ENCODE data around the gene GATD1.

GATD1 gene, protein sequence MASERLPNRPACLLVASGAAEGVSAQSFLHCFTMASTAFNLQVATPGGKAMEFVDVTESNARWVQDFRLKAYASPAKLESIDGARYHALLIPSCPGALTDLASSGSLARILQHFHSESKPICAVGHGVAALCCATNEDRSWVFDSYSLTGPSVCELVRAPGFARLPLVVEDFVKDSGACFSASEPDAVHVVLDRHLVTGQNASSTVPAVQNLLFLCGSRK

DNA sequence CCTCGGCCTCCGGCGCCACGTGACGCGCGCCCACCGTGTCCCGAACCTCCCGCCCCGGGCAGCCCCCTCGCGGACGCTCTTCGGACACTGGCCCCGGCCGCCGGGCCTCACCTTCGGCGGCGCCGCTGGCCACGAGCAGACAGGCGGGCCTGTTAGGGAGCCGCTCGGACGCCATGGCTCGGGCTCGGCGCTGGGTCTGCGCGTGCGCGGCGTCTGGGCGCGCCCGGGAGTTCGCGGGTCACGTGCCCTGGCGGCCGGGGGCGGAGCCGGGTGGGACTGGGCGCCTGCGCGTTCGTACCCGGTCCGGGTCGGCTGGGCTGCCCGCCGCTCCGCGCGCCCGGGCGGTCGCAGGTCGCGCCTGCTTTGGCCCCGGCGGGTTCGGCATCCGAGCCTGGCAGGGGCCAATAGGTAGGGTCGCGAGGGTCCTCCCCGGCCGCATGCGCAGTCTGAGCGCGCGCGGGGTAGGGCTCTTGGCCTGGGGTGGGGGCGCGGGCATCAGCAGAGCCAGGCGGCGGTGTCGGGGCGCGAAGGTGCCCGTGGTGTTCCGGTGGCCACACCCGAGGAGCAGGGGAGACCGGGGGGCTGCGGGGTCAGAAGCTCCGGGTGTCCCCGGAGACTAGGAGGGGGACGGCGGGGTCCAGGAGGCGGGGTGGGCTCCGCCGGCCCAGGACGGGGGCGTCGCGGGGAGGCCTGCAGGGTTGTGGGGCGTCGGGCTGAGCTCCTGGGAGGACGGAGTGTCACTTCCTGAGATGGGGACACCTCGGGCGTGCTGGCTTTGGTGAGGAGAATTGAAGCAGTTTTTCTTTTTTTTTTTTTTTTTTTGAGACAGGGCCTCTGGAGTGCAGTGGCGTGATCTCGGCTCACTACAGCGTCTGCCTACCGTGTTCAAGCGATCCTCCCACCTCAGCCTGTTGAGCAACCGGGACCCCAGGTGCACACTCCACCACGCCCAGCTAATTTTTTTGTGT, at the start of gene GATD1:
Gene GATD1 (minus strand): TSS at position 200 of the 968 bp plus-strand sequence. CDS start 25 bp downstream, at position 175.
- DNase-seq (ENCODE audit: extremely low read depth in 1 of 2, low read depth in 1 of 2) = peak; percentile 72 to 92

DNA sequence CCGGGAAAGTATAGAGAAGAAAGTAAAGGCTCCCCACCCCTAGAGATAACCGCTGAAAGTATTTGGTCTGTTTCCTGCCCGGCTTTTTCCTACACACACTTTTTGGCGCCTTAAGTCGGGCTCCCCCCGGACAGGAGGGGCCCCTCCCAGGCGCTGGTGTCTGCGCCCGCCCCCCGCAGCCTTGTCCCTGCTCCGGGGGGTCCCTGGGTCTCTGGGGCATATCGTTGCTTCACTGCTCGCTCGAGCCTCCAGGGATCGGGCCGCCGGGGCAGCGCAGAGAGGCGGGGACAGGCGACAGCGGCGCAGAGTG, 49.5 kb upstream of the GATD1 start:
- no peak for DNase-seq (ENCODE audit: extremely low read depth in 1 of 2, low read depth in 1 of 2)

DNA sequence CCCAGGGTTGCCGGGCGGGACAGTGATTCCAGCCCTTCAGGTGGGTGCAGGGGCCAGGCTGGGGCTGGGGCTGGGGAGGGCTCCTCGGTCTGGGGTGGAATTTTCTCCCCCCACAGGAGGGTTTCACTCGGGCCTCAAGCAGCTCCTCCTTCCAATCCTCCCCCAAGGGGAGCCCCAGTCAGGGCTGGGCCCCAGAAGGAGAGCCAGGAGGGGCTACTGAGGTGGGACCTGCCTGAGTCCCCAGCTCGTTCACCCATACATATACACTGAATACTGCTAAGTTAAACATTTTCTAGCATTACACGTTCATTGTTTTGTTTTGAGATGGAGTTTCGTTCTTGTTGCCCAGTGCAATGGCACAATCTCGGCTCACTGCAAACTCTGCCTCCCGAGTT, 48.9 kb upstream of the GATD1 start:
- DNase-seq (ENCODE audit: extremely low read depth in 1 of 2, low read depth in 1 of 2) = no peak

GRCh38 chr11:825366-826226, 48.3 kb upstream of the GATD1 start:
- no peak for DNase-seq (ENCODE audit: extremely low read depth in 1 of 2, low read depth in 1 of 2)

DNA sequence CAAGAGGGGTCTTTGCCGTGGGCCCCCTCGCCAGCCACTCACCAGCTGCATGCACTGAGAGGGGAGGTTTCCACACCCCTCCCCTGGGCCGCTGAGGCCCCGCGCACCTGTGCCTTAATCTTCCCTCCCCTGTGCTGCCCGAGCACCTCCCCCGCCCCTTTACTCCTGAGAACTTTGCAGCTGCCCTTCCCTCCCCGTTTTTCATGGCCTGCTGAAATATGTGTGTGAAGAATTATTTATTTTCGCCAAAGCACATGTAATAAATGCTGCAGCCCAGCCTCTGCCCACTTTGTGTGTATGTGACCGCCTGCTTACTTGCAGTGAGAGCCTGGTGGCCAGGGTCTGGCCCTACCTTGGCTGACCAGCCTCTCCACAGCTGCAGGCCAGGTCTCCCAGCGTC, 47.7 kb upstream of the GATD1 start:
- no peak for DNase-seq (ENCODE audit: extremely low read depth in 1 of 2, low read depth in 1 of 2)

DNA sequence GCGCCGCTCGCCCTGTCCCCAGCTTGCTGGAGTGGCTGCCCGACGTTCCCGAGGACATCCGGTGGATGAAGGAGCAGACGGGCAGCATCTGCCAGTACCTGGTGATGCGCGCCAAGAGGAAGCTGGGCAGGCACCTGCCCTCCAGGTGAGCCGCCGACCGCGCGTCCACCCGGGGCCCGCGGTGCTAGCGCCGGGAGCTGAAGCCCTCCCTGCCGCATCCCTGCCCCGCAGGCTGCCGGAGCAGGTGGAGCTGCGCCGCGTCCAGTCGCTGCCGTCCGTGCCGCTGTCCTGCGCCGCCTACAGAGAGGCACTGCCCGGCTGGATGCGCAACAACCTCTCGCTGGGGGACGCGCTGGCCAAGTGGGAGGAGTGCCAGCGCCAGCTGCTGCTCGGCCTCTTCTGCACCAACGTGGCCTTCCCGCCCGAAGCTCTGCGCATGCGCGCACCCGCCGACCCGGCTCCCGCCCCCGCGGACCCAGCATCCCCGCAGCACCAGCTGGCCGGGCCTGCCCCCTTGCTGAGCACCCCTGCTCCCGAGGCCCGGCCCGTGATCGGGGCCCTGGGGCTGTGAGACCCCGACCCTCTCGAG, 47.1 kb upstream of the GATD1 start:
- no peak for DNase-seq (ENCODE audit: extremely low read depth in 1 of 2, low read depth in 1 of 2)

DNA sequence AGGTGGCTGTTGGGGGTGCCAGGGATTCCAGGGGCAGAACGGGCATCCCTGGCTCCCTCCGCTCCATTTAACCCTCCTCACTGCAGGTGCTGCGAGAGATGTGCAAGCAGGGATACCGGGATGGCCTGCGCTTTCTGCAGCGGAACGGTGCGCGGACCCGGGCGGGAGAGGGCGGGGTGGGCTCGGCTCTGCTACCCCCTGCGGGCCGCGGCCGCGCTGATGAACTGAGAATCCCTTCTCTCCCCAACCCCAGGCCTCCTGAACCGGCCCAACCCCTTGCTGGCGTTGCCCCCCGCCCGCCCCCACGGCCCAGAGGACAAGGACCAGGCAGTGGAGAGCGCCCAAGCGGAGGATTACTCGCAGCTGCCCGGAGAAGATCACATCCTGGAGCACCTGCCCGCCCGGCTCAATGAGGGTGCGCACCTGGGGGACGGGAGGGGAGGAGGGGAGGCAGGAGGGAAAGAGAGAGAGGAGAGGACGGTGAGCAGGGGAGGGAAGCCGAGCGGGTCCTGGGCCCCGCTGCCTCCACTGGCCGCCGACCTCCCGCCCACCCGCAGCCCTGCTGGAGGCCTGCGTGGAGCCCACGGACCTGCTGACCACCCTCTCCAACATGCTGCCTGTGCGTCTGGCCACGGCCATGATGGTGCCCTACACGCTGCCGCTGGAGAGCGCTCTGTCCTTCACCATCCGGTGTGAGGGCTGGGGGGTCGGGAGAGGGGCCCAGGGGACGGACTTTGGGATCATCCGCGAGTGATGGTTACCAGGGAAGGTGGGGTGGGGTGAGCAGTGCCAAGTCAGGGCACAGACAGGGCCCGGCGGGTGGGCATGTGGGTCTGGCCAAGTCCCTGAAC, 46.4 kb upstream of the GATD1 start:
- no peak for DNase-seq (ENCODE audit: extremely low read depth in 1 of 2, low read depth in 1 of 2)

- no peak for DNase-seq (ENCODE audit: extremely low read depth in 1 of 2, low read depth in 1 of 2)
These were observed 44.5 kb upstream of the GATD1 start for GRCh38 chr11:821512-822371.

DNA sequence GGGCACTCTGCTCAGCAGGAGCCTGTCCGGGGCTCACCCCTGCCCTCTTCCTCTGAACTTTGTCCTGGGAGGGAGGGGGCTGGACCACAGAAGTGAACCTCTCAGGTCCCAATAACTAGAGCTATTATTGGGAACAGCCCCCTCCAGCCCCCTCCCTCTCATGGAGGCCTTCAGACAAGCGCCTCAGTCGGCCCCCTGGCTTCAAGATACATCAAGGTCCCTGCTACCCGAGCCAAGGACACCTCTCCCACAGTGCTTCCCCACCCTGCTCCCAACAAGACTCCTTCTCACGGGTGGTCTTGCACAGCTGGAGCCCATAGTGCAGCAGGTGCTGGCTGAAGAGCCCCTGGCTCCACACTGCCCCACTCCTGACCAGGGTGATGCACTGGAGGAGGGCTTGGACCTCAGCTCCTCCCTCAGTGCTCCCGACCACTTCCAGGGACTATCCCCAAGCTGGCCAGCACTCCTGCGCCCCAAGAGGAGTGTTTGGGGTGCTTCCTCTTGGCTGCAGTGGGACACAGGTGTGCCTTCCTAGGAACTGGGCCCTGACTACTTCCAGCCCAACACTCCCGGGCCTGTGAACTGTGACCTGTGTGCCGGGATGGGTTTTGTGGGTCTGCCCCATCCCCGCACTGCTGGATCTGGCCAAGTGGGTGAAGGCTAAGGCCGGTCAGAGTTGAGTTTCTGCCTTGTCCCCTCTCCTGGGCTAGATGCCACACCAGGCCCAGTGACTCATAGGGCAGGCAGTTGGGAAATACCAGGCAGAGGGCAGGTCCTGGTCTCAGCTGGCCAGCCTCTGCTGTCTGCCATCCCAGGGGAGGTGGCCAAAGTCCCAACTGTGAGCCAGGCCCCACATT, 43.6 kb upstream of the GATD1 start:
- no peak for DNase-seq (ENCODE audit: extremely low read depth in 1 of 2, low read depth in 1 of 2)

- DNase-seq (ENCODE audit: extremely low read depth in 1 of 2, low read depth in 1 of 2) = peak; percentile 88 to 91
These were observed 42.8 kb upstream of the GATD1 start for GRCh38 chr11:819943-820649.

- DNase-seq (ENCODE audit: extremely low read depth in 1 of 2, low read depth in 1 of 2) = peak; percentile 72 to 93
These were observed 42.0 kb upstream of the GATD1 start for GRCh38 chr11:819129-819931.

DNA sequence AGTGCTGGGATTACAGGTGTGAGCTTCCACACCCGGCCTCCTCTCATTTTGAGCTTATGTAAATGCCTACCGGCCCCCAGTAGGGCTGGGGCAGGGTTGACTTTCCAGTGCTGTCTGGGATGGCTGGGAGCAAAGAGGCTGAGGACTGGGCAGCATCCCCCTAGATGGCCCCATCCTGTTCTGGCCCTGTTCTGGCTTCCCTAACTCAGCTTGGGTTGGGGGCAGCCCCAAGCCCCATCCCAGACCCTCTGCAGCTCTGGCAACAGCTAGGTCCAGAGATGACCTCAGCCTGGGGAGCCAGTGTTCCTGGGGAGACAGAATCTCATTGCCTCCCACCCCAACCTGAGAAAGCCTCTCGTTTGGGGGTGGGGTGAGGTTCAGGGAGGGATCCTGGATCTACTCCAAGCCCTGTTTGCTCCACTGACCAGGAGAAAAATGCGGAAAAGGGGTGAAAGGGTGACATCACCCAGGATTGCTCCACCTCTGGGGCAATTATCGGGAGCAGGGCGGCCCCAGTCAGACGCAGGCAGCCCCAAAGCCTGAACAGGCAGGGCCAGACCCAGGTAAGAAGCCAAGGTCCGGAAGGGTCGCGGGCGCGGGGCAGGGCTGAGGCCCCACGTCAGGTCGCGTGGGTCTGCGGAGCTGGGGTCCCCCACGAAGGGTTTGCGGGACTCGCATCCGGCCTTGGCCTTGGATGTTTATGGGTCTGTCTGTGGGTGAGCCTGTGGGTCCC, 41.3 kb upstream of the GATD1 start, which contains the start of gene PNPLA2:
Gene PNPLA2 (plus strand): TSS at position 519 of the 733 bp plus-strand sequence. CDS start 805 bp downstream, outside the sequence.
- DNase-seq (ENCODE audit: extremely low read depth in 1 of 2, low read depth in 1 of 2) = no peak

GRCh38 chr11:816433-816779, 39.1 kb upstream of the GATD1 start:
- DNase-seq (ENCODE audit: extremely low read depth in 1 of 2, low read depth in 1 of 2) = no peak

GRCh38 chr11:815675-816432, 38.6 kb upstream of the GATD1 start:
- no peak for DNase-seq (ENCODE audit: extremely low read depth in 1 of 2, low read depth in 1 of 2)

GRCh38 chr11:813456-814096, 36.3 kb upstream of the GATD1 start:
- DNase-seq (ENCODE audit: extremely low read depth in 1 of 2, low read depth in 1 of 2) = no peak
